GM12878 (cell line): ENCODE data around the gene ASXL2. TPM values are rescaled to one million over a fixed set of nuclear protein-coding genes. Genes with fewer than 3 reads are reported as not detected.

Experiments used
- ATAC-seq: fragments of 200-7000 bp; cut with Tn5 transposase; 3 replicates; pipeline ENCODE4 v1.9.1; 2020; ENCODE audit warnings: mild to moderate bottlenecking, moderate library complexity
- BruUV-seq: library from RNA; stranded (reverse); fragments of 400-500 nt; replicated peaks from 2 replicates; lab custom pipeline; 2021; lab: Mats Ljungman, UMichigan
- CTCF ChIA-PET: fragments of 300-600 bp; sonication (Branson Sonifier 250); formaldehyde crosslinking; extraction: SDS; loops from one replicate; lab custom pipeline; 2021; ENCODE audit warnings: inconsistent platforms; lab: Yijun Ruan, JAX
- POLR2A ChIA-PET: fragments of 350-600 bp; formaldehyde crosslinking; extraction: SDS; loops from one replicate; lab custom pipeline; 2021; ENCODE audit warnings: inconsistent platforms; lab: Charles Lee
- RAD21 ChIA-PET: fragments of 300-600 bp; sonication (Branson Sonifier 250); formaldehyde crosslinking; loops from one replicate; lab custom pipeline; 2023; ENCODE audit warnings: antibody characterized with exemption; ENCODE audit not compliant: unreplicated experiment; lab: Charles Lee
- SMC1A ChIA-PET: fragments of 300-600 bp; sonication (Branson Sonifier 250); formaldehyde crosslinking; loops from one replicate; lab custom pipeline; 2023; ENCODE audit not compliant: unreplicated experiment, uncharacterized antibody; lab: Charles Lee
- DNase-seq: peaks from one replicate; pipeline ENCODE4 v3.0.0-alpha.2; 2011; ENCODE audit warnings: low read depth, low spot score
- FAIRE-seq: peaks from 3 replicates; lab custom pipeline; 2011; peaks lifted over from hg19 to GRCh38; lab: Jason Lieb, UNC
- H2AFZ ChIP-seq: 2 replicates; pipeline ENCODE4 v1.6.0; 2011; ENCODE audit warnings: low read depth, low read length, control low read depth; ENCODE audit not compliant: control insufficient read depth
- H3K27ac ChIP-seq: 2 replicates; pipeline ENCODE4 v1.5.1; 2011; ENCODE audit warnings: control low read depth; ENCODE audit not compliant: control insufficient read depth, insufficient read depth
- H3K27me3 ChIP-seq, 2 experiments: replicated peaks in 1 of 2; 2 replicates each; pipeline versions ENCODE4 v1.6.0 to v1.6.1; 2011; ENCODE audit warnings: low read length in 1 of 2; ENCODE audit not compliant: control insufficient read depth in 2 of 2, insufficient read depth in 2 of 2
- H3K36me3 ChIP-seq, 2 experiments: 2 replicates each; pipeline ENCODE4 v1.5.1; 2011; ENCODE audit warnings: low read length in 1 of 2; ENCODE audit not compliant: control insufficient read depth in 2 of 2, insufficient read depth in 2 of 2
- H3K4me1 ChIP-seq: 2 replicates; pipeline ENCODE4 v1.6.1; 2011; ENCODE audit warnings: mild to moderate bottlenecking, low read length, moderate library complexity, mixed read lengths; ENCODE audit not compliant: control insufficient read depth, insufficient read depth
- H3K4me2 ChIP-seq: 2 replicates; pipeline ENCODE4 v1.6.0; 2011; ENCODE audit warnings: control low read depth; ENCODE audit not compliant: control insufficient read depth, insufficient read depth
- H3K4me3 ChIP-seq: fragments of 200-600 bp; sonication (generic); 2 replicates; pipeline ENCODE4 v1.5.1; 2016
- H3K79me2 ChIP-seq: 2 replicates; pipeline ENCODE4 v1.6.0; 2011; ENCODE audit warnings: low read length; ENCODE audit not compliant: control insufficient read depth, insufficient read depth
- H3K9ac ChIP-seq: 2 replicates; pipeline ENCODE4 v1.8.0; 2011; ENCODE audit warnings: low read length, control low read depth, mixed read lengths; ENCODE audit not compliant: control insufficient read depth, insufficient read depth
- H3K9me3 ChIP-seq: replicated peaks from 3 replicates; pipeline ENCODE4 v1.5.1; 2011; ENCODE audit warnings: mild to moderate bottlenecking, low read length; ENCODE audit not compliant: control insufficient read depth, insufficient read depth
- H4K20me1 ChIP-seq: 2 replicates; pipeline ENCODE4 v1.6.0; 2011; ENCODE audit not compliant: control insufficient read depth, insufficient read depth
- CBFB ChIP-seq: IDR thresholded peaks from 2 replicates; pipeline ENCODE4 v1.6.1; 2016; ENCODE audit warnings: antibody characterized with exemption, low read depth
- FOXK2 ChIP-seq: fragments of 450-650 bp; IDR thresholded peaks from 2 replicates; pipeline ENCODE4 v1.6.1; 2017; ENCODE audit warnings: mild to moderate bottlenecking, moderate library complexity
- MTA2 ChIP-seq: fragments of 450-650 bp; IDR thresholded peaks from 2 replicates; pipeline ENCODE4 v1.6.1; 2016; ENCODE audit warnings: low read depth, mild to moderate bottlenecking, moderate library complexity
- MYB ChIP-seq: fragments of 150-350 bp; IDR thresholded peaks from 2 replicates; pipeline ENCODE4 v1.6.1; 2014; ENCODE audit warnings: mild to moderate bottlenecking, low read depth, low read length, borderline replicate concordance
- MYC ChIP-seq: IDR thresholded peaks from 2 replicates; pipeline ENCODE4 v1.6.1; 2011; ENCODE audit warnings: mild to moderate bottlenecking, low read length, moderate library complexity, inconsistent platforms; ENCODE audit not compliant: insufficient read depth, insufficient replicate concordance, insufficient read length, severe bottlenecking
- RAD51 ChIP-seq: fragments of 450-650 bp; IDR thresholded peaks from 2 replicates; pipeline ENCODE4 v1.6.1; 2016; ENCODE audit warnings: moderate library complexity, mild to moderate bottlenecking, inconsistent platforms
- RUNX3 ChIP-seq: IDR thresholded peaks from 2 replicates; pipeline ENCODE4 v1.6.1; 2012; ENCODE audit warnings: low read length, inconsistent platforms
- SMARCA5 ChIP-seq: fragments of 450-650 bp; IDR thresholded peaks from 2 replicates; pipeline ENCODE4 v1.6.1; 2017; ENCODE audit warnings: mild to moderate bottlenecking
- SP1 ChIP-seq: IDR thresholded peaks from one replicate; pipeline ENCODE4 v1.6.1; 2011; ENCODE audit warnings: low read depth, low read length
- TAF1 ChIP-seq: IDR thresholded peaks from 2 replicates; pipeline ENCODE4 v1.6.1; 2011; ENCODE audit warnings: mild to moderate bottlenecking, low read depth, low read length, borderline replicate concordance
- ZBED1 ChIP-seq: IDR thresholded peaks from 2 replicates; pipeline ENCODE4 v1.6.1; 2016; ENCODE audit warnings: borderline replicate concordance
- ZBTB33 ChIP-seq: fragments of 450-650 bp; IDR thresholded peaks from 2 replicates; pipeline ENCODE4 v1.6.1; 2017; ENCODE audit warnings: mild to moderate bottlenecking
- WGBS: methylation state at CpG from one replicate; pipeline ENCODE4 v1.1.6; 2016; ENCODE audit warnings: low lambda C conversion rate; ENCODE audit not compliant: insufficient replicate concordance, insufficient coverage; ENCODE audit errors: missing lambda C conversion rate; 5-methylcytosine and 5-hydroxymethylcytosine counted together
- in situ Hi-C: fragments of 300-500 bp; cut with MboI; formaldehyde crosslinking; loops from 9 replicates; pipeline ENCODE4 v1.14.3; 2018; ENCODE audit warnings: mixed read lengths
- intact Hi-C: fragments of 100-400 bp; cut with micrococcal nuclease; formaldehyde crosslinking; loops from one replicate; pipeline ENCODE4 v1.14.2; 2022; ENCODE audit not compliant: unreplicated experiment
- polyA plus RNA-seq, 11 experiments: library from polyadenylated mRNA; depleted of rRNA in 4 of 11; unstranded in 6 of 11; stranded (reverse) in 5 of 11; fragments of >200 nt; fragmentation: Nextera tagmentation in 4 of 11; fragmentation: Illumina TruSeq in 1 of 11; extraction: Ambion mirVana in 4 of 11; extraction: Trizol in 1 of 11; gene quantifications; 1 replicate in 1 of 11; 2 replicates in 10 of 11; pipeline versions ENCODE4 v1.2.1 to v1.2.3, GENCODE V29; 2011 to 2016; ENCODE audit warnings: inconsistent platforms in 2 of 11, missing spikeins in 2 of 11, low read depth in 1 of 11
- total RNA-seq, 4 experiments: library from RNA; depleted of rRNA in 3 of 4; stranded (reverse); fragments of >200 nt in 3 of 4; fragmentation: Illumina TruSeq in 1 of 4; extraction: Trizol in 1 of 4; gene quantifications; 2 replicates each; pipeline versions ENCODE4 v1.2.1 to v1.2.3, GENCODE V29; 2013 to 2021

Gene ASXL2
- total and polyA plus RNA-seq, 10 of the 15 experiments (the other 5 are each of a cell fraction or from before 2014, with no cell fraction given): 1.3 to 17.7 (median 5.5) TPM

- H3K4me3 ChIP-seq: no peak overlapping the region
- ATAC-seq (no peak), FAIRE-seq (no peak), DNase-seq (no peak)
- no peaks in the 10 kb centered on the region for H3K9me3 ChIP-seq
- H3K27me3 ChIP-seq: 0 out of 4 replicates have a peak, but pooled peaks cover 0 to 5% of the 10 kb centered on the region in 2 experiments
- H3K27ac ChIP-seq: no peak overlapping the region
- BruUV-seq: no TSS peak
- H3K36me3 ChIP-seq: no peaks in the 10 kb centered on the region
- ChIA-PET CTCF (interaction anchor here (0.6 kb wide), 1 partner anchor 26 kb away, joined by 3 read pairs; no protein-coding TSS in a partner anchor), POLR2A (no interaction called here), SMC1A (no interaction called here), RAD21 (no interaction called here)
- intact Hi-C loops (no loop called here), in situ Hi-C loops (no loop called here)
- H2AFZ ChIP-seq: no peak overlapping the region
- H3K4me2 ChIP-seq: no peak overlapping the region
- no peak for TF ChIP-seq RAD51
- no peak for TF ChIP-seq FOXK2
- TF ChIP-seq MYB: no peak
- TF ChIP-seq MTA2: no peak
- no peak for TF ChIP-seq SMARCA5
- TF ChIP-seq SP1: no peak
- no peak for TF ChIP-seq ZBED1
- no peak for TF ChIP-seq TAF1
- no peak for TF ChIP-seq ZBTB33
- no peak for TF ChIP-seq CBFB
- no peak for TF ChIP-seq MYC
- TF ChIP-seq RUNX3: no peak
- no peaks in the 10 kb centered on the region for H4K20me1 ChIP-seq
- WGBS: 76% methylated on average over 3 of the region's 3 CpGs
- no peaks in the 10 kb centered on the region for H3K4me1 ChIP-seq
- no peak overlapping the region for H3K9ac ChIP-seq
- no peaks in the 10 kb centered on the region for H3K79me2 ChIP-seq
Measured at GRCh38 chr2:25725877-25726276, 152.4 kb downstream of the ASXL2 start.
